GM12891 (cell line): ENCODE results near the gene TRAPPC3. TPM values are rescaled to one million over a fixed set of nuclear protein-coding genes. Genes with fewer than 3 reads are reported as not detected.
"Not testable (repeated sequence)": the region's sequence is repeated elsewhere in the genome, so short reads cannot be mapped to it uniquely, and the experiment has no call there.

Experiments used
- DNase-seq: peaks from one replicate; pipeline ENCODE4 v3.0.0; 2011; ENCODE audit warnings: low spot score; ENCODE audit not compliant: insufficient read length
- FAIRE-seq: peaks from 2 replicates; lab custom pipeline; 2011; peaks lifted over from hg19 to GRCh38; lab: Jason Lieb, UNC
- PAX5 ChIP-seq: IDR thresholded peaks from 2 replicates; pipeline ENCODE4 v1.6.1; 2011; ENCODE audit warnings: low read length, moderate library complexity, mild to moderate bottlenecking; ENCODE audit not compliant: insufficient read depth, severe bottlenecking
- POLR2A ChIP-seq: IDR thresholded peaks from 2 replicates; pipeline ENCODE4 v1.6.1; 2011; ENCODE audit warnings: low read depth, low read length, control low read depth
- POLR2AphosphoS5 ChIP-seq: IDR thresholded peaks from 2 replicates; pipeline ENCODE4 v1.6.1; 2011; ENCODE audit warnings: low read depth, low read length, control low read depth
- POU2F2 ChIP-seq: IDR thresholded peaks from 2 replicates; pipeline ENCODE4 v1.6.1; 2011; ENCODE audit warnings: low read depth, mild to moderate bottlenecking, control low read depth, low read length, moderate library complexity
- SPI1 ChIP-seq: IDR thresholded peaks from 2 replicates; pipeline ENCODE4 v1.6.1; 2011; ENCODE audit warnings: low read depth, low read length, control low read depth
- TAF1 ChIP-seq: IDR thresholded peaks from 2 replicates; pipeline ENCODE4 v1.6.1; 2011; ENCODE audit warnings: low read depth, low read length, control low read depth
- polyA plus RNA-seq: library from polyadenylated mRNA; unstranded; fragments of >200 nt; gene quantifications from one replicate; pipeline ENCODE4 v1.2.1, GENCODE V29; 2012; ENCODE audit warnings: low read depth, missing spikeins, inconsistent platforms; ENCODE audit not compliant: missing spikeins

Gene TRAPPC3
- 48.6 TPM for polyA plus RNA-seq

DNA sequence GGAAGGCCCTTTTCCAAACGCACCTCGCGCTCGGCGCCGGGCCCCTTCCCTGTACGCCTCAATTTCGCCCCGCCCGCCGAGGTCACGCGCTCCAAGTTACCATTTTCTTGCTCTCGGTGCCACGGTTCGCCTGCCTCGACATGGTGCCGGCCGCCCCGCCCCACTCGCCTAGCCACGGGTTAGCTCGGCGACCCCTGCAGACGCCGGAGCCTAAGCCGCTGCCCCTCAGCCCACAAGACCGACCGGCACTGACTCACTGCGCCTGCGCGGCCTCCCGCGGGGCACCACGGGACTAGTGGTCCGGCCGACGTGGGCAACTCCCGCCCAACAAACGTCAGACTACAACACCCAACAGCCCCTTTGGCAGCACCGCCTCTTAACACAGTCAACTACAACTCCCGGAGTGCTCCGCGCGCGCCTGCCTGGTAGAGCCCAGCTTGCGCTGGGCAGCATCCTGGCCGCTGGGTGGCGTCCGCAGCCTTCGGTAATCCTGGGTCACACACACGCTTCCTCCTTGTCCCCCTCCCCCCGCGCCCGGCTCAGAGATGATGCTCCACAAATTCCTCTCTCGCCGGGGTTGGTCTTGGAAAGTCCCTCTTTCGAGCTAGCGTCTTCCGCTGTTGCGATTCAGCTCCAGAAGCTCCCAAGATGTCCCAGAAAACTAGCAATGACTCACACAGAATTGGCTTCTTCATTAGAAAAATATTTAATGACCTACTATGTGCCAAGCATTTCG, at the start of gene TRAPPC3:
Gene TRAPPC3 (minus strand): TSS at position 250 of the 736 bp plus-strand sequence. CDS start 108 bp downstream, at position 142.
- peak; percentile 99 for FAIRE-seq
- TF ChIP-seq SPI1 (peak; percentile 51), PAX5 (no peak), POLR2AphosphoS5 (no peak; the same call in 1 of the 2 replicates), POU2F2 (peak; percentile 49; the same call in 1 of the 2 replicates), TAF1 (0 out of 2 replicates have a peak, but pooled peaks have one; percentile 27), POLR2A (no peak; the same call in 1 of the 2 replicates)
- DNase-seq = peak; percentile 96

- no peak for FAIRE-seq
- TF ChIP-seq POLR2AphosphoS5 = no peak
- no peak for TF ChIP-seq POU2F2
- TF ChIP-seq TAF1 = no peak
- no peak for TF ChIP-seq POLR2A
- no peak for DNase-seq
These were observed 49.4 kb upstream of the TRAPPC3 start for GRCh38 chr1:36198641-36199040.

DNA sequence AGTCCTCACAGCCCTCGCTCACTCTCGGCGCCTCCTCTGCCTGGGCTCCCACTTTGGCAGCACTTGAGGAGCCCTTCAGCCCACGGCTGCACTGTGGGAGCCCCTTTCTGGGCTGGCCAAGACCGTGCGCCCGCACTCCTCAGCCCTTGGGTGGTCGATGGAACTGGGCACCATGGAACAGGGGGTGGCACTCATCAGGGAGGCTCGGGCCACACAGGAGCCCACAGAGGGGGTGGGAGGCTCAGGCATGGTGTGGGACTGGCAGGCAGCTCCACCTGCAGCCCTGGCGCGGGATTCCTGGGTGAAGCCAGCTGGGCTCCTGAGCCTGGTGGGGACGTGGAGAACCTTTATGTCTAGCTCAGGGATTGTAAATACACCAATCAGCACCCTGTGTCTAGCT, 47.5 kb upstream of the TRAPPC3 start:
- FAIRE-seq, DNase-seq: not testable (repeated sequence)

GRCh38 chr1:36187800-36188593, 38.7 kb upstream of the TRAPPC3 start:
- DNase-seq (peak; percentile 71), FAIRE-seq (peak; percentile 99)
- TF ChIP-seq POLR2AphosphoS5 (no peak), PAX5 (no peak), SPI1 (no peak), POLR2A (no peak), TAF1 (no peak), POU2F2 (no peak)

DNA sequence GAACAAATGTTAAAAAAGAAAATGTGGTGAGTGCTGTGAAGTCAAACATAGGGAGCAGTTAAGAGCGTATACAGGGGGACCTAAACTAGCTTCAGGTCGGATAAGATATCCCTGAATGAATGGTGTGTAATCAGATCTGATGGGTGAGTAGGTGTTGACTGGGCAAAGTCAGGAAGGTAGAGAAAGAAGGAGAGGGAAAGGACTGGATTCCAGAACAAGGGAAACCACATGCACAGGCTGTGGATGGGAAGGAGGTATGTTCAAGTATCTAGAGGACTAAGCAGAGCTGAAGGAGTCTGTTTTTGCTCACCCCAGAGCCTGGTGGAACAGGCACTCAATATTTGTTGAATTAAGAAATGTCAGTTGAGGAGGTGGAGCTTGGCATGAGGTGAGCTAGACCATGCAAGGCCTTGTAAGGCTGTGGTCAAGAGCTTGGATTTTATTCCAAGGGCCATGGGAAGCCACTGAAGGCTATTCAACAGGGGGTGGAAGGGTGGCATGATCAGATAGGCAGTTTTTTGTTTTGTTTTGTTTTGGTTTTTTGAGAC, 34.1 kb upstream of the TRAPPC3 start:
- DNase-seq (no peak), FAIRE-seq (peak; percentile 13)
- TF ChIP-seq POLR2A (no peak), POU2F2 (no peak), SPI1 (no peak), PAX5 (no peak), POLR2AphosphoS5 (no peak), TAF1 (no peak)

GRCh38 chr1:36182734-36183133, 33.4 kb upstream of the TRAPPC3 start:
- TF ChIP-seq POLR2AphosphoS5 = peak; percentile 46
- TF ChIP-seq POLR2A = no peak
- DNase-seq (no peak), FAIRE-seq (no peak)

DNA sequence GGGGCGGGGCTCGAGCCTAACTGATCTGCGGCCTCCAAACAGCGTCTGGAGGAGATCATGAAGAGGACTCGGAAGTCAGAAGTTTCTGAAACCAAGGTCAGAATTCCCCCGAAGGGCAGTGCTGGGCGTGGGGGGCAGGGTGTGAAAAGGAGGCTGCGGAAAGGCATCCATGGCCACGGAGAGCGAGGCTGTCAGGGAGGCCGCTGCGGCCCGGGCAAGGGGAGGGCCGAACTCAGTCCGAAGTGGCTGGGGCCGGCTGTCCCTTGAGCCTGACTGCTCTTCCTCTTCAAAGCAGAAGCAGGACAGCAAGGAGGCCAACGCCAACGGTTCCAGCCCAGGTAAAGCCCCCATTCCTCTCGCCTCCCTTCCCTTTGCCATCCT, 29.9 kb upstream of the TRAPPC3 start:
- TF ChIP-seq POU2F2 (no peak), TAF1 (no peak), POLR2AphosphoS5 (no peak), SPI1 (no peak), POLR2A (no peak), PAX5 (no peak)
- FAIRE-seq (no peak), DNase-seq (no peak)

GRCh38 chr1:36178471-36179219, 29.4 kb upstream of the TRAPPC3 start:
- TF ChIP-seq PAX5 = no peak
- TF ChIP-seq SPI1 = no peak
- no peak for TF ChIP-seq POLR2AphosphoS5
- no peak for TF ChIP-seq POU2F2
- no peak for TF ChIP-seq POLR2A
- TF ChIP-seq TAF1 = no peak
- FAIRE-seq (no peak), DNase-seq (no peak)

GRCh38 chr1:36177589-36178431, 28.5 kb upstream of the TRAPPC3 start:
- FAIRE-seq (no peak), DNase-seq (no peak)
- no peak for TF ChIP-seq POLR2AphosphoS5
- no peak for TF ChIP-seq SPI1
